Fibroblast of peridontal ligament (primary cell): Measurements from ENCODE around the gene PRDX5.
"Not testable (repeated sequence)": the region's sequence is repeated elsewhere in the genome, so short reads cannot be mapped to it uniquely, and the experiment has no call there.

Experiments used
- DNase-seq: peaks from one replicate; pipeline ENCODE4 v3.0.0-alpha.2; 2010; ENCODE audit errors: extremely low read depth

PRDX5 gene

DNA sequence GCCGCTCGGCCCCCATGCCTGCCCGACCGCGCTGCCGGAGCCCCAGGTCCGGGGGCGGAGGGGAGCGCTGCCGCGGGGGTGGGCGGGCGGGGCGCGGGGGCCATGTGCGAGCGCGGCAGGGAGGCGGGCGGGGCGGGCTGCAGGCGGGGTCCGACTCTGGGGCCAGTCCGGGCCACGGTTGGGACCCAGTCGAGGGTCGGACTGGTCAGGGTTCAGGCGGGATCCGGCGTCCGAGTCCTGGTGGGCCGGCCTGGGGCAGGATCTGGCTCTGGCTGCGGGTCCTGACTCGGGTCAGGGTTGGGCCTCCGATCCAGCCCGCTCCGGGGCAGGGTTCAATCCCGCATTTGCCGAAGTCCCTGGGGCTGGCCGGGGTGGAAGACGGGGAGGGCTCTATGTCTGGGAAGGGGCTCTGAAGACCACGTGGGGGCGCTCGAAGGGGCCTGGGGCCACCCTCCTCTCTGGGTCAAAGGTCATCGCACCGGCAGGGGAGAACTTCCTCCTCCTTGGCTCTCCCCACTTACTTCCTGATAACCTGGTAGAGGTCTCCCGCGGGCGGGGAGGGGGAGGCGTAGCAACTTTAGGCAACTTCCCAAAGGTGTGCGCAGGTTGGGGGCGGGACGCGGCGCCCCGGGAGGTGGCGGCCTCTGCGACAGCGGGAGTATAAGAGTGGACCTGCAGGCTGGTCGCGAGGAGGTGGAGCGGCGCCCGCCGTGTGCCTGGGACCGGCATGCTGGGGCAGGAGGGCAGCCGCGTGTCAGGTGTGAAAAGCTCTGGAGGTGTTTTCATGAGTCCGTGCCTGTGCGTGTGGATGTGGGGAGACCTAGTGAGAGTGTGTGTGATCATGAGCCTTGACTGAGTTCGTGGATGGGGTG lies 12.0 kb upstream of the PRDX5 start:
- peak; percentile 16 for DNase-seq

DNA sequence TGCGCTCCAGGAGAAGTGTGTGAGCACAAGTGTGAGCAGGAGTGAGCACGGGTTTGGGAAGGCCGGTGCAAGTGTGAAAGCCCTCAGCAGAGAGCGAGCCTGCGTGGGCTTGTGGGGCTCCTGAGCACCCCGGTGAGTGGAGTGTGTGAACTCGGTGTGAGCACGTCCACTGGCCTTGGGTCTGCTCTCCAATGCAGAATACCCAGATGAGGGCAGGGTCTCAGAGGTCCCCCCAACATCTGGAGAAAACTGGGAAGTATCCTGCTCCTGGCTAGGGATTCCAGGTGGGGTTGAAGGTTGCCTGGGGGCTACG lies 11.4 kb upstream of the PRDX5 start:
- no peak for DNase-seq

DNA sequence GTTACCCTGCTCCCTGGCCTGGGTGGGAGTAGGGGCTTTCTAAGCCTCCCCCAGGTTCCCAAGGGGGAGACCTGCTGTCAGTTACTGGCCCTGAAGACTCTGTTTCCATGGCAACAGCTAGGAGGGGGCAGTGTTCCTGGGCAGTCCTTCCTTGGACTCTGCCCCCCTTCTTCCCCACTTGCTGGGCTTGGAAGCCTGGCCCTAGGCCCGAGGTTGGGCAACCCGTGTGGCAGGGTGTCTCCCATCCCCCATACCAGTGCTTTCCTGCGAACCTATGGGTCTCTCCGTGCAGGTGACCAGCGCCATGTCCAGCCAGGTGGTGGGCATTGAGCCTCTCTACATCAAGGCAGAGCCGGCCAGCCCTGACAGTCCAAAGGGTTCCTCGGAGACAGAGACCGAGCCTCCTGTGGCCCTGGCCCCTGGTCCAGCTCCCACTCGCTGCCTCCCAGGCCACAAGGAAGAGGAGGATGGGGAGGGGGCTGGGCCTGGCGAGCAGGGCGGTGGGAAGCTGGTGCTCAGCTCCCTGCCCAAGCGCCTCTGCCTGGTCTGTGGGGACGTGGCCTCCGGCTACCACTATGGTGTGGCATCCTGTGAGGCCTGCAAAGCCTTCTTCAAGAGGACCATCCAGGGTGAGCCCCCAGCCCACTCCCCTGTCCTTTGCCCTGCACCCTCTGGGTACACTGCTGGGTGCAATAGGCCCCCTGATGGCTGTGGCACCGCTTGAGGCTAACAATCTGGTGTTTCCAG lies 10.9 kb upstream of the PRDX5 start:
- DNase-seq: no peak

DNA sequence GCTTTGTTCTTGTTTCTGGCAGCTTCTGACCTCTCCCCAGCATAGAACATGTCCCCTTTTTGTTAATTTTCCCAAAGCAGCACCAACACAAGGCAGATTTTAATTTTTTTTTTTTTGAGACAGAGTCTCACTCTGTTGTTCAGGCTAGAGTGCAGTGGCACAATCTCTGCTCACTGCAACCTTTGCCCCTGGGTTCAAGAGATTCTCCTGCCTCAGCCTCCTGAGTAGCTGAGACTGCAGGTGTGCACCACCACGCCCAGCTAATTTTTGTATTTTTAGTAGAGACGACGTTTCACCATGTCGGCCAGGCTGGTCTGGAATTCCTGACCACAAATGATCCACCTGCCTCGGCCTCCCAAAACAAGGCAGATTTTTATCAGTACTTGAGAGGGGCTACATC lies 10.1 kb upstream of the PRDX5 start:
- DNase-seq: not testable (repeated sequence)

DNA sequence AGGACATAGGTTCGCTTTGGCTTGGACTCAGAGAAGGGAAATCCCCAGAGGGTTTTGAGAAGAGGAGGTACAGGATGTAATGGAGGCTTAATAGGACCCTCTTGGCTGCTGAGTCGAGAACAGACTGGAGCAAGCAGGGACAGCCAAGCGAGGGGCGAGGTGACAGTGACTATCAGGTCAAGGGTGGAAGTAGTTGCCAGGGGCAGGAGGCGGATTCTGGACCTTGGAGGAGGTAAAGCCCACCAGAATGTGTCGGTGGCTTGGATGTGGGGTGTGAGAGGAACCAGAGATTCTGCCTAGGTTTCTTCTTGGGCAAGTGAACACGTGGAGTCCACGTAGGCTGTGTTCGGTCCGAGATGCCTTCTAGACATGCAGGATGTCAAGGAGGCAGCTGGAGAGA lies 5.0 kb upstream of the PRDX5 start:
- DNase-seq: no peak

DNA sequence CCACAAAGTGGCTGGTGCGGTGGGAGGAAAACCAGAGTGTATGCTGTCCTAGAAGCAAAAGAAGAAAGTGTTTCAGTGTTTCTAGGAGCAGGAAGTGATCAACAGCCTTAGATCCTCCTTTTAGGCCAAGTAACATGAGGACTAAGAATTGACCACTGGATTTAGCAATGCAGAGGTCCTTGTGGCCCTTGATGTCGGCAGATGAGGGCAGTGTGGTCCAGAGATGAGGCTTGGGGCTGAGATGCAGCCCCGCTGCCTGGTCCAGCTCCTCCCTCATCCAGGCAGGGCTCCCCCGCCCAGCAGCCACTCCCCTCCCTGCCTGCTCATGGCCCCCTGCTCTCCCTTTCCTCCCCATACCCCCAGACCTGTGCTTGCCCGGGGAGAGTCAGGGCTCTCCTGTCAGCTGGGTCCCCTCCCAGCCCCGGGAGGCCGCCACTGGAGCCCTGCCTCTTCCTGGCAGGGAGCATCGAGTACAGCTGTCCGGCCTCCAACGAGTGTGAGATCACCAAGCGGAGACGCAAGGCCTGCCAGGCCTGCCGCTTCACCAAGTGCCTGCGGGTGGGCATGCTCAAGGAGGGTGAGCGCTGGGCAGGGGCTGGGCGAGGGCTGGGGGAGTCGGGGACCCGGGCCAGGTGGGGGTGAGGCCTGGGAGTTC lies 4.3 kb upstream of the PRDX5 start:
- DNase-seq: no peak

DNA sequence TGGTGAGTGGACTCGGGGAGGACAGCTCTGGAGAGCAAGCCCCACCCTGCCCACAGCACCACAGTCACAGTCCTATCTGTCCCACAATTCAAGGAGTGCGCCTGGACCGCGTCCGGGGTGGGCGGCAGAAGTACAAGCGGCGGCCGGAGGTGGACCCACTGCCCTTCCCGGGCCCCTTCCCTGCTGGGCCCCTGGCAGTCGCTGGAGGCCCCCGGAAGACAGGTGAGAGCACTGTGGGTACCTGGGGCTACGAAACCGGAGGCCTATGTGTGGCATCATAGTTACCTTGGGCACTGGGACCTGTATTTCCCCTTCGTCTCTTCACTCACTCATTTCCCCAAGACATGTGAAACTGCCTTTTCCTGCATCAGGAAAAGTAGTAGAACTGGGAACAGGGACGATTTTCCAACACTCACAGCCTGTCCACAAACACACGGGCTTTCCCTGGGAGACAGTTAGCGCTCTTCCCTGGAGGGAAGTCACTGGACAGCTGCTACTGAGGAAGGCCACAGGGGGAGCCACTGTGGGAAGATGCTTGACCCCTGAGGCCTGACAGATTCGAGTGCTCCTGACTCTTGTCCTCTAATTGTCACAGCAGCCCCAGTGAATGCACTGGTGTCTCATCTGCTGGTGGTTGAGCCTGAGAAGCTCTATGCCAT lies 3.6 kb upstream of the PRDX5 start:
- no peak for DNase-seq

DNA sequence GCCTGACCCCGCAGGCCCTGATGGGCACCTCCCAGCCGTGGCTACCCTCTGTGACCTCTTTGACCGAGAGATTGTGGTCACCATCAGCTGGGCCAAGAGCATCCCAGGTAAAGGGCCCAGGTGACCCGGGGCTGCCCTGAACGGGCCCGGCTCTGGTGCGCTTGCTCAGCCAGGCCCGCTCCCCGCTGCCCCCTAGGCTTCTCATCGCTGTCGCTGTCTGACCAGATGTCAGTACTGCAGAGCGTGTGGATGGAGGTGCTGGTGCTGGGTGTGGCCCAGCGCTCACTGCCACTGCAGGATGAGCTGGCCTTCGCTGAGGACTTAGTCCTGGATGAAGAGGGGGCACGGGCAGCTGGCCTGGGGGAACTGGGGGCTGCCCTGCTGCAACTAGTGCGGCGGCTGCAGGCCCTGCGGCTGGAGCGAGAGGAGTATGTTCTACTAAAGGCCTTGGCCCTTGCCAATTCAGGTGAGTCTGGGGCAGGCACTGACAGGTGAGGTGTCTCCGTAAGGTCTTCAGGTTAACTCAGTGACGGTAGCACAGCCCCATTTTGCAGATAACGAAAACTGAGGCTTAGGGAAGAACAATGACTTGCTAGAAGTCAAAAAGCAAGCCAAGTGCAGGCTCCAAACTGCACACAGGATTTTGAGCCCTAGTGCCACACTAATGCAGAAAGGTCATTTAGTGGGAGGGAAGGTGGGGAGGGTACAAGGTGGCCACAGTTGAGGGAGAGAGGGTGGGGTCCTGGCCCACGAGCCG lies 2.9 kb upstream of the PRDX5 start:
- no peak for DNase-seq

DNA sequence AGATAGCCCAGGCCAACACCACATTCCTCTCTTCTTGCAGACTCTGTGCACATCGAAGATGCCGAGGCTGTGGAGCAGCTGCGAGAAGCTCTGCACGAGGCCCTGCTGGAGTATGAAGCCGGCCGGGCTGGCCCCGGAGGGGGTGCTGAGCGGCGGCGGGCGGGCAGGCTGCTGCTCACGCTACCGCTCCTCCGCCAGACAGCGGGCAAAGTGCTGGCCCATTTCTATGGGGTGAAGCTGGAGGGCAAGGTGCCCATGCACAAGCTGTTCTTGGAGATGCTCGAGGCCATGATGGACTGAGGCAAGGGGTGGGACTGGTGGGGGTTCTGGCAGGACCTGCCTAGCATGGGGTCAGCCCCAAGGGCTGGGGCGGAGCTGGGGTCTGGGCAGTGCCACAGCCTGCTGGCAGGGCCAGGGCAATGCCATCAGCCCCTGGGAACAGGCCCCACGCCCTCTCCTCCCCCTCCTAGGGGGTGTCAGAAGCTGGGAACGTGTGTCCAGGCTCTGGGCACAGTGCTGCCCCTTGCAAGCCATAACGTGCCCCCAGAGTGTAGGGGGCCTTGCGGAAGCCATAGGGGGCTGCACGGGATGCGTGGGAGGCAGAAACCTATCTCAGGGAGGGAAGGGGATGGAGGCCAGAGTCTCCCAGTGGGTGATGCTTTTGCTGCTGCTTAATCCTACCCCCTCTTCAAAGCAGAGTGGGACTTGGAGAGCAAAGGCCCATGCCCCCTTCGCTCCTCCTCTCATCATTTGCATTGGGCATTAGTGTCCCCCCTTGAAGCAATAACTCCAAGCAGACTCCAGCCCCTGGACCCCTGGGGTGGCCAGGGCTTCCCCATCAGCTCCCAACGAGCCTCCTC lies 2.0 kb upstream of the PRDX5 start:
- DNase-seq: not testable (repeated sequence)

DNA sequence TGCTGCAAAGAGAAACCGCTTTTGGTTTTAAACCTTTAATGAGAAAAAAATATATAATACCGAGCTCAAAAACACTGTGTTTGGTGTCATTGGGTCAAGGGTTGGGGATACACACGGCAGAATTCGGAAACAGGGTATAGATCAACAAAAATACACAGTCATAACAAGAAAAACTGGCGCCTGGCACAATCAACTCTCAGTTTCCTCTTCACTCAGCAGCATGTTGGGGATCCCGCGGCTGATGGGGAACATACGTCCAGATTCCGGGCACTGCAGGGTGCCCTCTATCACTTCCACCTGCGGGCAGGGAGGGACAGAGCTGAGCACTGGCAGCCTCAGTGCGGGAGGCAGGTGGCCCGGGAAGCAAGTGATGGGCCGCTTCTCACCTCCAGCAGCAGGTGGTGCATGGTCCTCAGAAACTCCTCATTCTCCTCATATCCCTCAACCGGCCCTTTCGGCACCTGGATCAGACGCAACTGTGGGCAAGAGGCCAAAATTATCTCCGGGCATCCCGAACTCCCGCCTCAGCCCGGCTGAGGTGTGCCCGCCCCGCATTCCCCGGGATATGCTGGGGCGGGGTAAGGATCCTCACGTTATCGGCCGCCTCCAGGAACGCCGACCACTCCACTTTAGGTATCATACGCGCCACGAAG lies 1.1 kb upstream of the PRDX5 start:
- no peak for DNase-seq

DNA sequence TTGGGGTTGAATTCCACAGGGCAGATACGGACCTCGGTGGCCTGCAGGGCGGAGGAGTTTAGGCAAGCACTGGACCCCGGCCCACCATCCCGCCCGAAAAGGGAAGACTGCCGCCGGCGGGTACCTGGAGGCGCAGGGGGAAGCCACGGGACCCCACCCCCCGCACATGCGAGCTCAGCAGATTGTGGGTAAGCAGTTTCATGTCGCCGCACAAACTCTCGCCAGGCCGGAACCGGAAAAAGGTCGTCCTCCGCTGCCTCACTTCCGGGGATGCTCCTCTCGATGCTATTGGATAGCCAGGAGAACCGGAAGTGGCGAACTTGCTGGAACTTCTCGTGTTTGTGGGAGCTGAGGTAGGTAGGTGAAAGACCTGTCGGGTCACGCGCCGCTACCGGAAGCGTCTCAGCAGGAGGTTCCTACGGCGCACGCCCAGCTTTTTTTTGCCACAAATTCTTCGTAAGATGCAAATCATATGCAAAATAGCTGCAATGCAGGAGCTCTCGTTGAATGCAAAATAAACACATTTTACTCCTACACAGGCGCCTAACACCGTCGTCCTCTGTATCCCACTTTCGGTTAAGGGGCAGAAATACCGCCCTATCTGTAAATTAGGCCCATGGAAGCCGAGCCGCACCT lies 478 bp upstream of the PRDX5 start, which contains the start of gene TRMT112:
Gene TRMT112 (minus strand): TSS at position 235 of the 636 bp plus-strand sequence. CDS start 33 bp downstream, at position 202.
- DNase-seq: peak; percentile 92

DNA sequence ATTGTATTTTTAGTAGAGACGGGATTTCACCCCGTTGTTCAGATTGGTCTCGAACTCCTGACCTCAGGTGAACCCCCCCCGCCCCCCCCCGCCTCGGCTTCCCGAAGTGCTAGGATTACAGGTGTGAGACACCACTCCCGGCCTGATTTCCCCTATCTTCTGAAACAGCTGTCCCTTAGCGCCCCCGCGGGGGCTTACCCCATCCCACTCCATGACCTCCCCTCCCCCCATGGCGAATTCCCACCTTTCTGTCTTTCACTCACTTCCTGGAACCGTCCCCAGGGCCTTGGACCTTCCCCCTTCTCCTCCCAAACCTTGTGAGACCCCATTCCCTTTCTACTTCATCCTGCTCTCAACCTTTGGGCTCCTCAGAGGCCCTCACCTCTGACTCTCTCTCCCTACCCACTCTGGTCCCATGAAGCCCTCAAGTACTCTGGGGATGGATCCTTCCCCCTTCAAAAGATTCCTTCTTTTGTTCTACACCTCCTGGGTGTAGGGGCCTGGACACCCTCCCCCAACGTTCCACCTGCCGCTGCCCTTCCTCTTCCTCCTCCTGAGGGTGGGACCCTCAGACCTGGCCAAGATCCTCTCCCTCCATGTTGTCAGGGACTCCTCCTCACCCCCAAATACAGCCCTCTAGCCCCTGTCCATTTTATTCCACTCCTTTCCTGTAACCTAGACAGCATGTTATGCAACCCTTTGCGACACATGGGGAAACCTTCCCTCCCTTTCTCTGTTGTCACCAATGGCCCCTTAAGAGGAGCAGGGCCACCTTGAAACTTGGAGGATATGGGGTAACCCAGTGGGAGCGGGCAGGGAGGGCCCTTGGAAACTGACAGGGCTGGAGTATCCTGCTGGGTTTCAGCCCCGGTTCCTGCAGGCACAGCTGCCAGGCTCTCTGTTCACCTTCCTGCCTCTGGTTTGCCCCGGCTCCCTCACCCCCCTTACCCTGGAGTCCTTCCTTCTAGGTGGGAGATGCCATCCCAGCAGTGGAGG lies 1.1 kb downstream of the PRDX5 start:
- DNase-seq: no peak

DNA sequence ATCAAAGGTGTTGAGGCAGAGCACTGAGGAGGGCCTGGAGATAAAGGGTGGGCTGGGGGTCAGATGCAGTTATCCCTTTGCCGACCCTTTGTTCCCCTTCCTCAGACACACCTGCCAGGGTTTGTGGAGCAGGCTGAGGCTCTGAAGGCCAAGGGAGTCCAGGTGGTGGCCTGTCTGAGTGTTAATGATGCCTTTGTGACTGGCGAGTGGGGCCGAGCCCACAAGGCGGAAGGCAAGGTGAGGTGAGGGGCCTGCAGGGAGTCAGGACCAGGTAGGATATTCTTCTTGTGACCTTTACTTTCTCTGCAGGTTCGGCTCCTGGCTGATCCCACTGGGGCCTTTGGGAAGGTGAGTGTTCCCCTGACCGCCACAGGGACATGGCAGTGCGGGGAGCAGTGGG lies 2.6 kb downstream of the PRDX5 start:
- no peak for DNase-seq

DNA sequence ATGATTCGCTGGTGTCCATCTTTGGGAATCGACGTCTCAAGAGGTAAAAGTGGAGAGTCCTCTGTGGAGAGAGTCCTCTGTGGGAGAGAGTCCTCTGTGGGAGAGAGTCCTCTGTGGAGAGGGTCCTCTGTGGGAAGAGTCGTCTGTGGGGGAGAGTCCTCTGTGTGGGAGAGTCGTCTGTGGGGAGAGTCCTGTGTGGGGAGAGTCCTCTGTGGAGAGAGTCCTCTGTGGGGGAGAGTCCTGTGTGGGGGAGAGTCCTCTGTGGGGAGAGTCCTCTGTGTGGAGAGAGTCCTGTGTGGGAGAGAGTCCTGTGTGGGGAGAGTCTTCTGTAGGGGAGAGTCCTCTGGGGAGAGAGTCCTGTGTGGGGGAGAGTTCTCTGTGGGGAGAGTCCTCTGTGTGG lies 3.1 kb downstream of the PRDX5 start:
- no peak for DNase-seq

DNA sequence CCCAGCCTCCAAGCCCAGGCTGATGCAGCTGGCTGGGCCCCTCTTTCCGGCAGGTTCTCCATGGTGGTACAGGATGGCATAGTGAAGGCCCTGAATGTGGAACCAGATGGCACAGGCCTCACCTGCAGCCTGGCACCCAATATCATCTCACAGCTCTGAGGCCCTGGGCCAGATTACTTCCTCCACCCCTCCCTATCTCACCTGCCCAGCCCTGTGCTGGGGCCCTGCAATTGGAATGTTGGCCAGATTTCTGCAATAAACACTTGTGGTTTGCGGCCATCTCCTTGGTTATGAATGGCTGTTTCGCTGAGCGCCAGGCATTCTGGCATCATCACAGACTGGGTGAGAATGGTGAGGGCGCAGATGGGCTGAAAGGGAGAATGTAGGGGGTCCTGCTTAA lies 3.6 kb downstream of the PRDX5 start:
- no peak for DNase-seq

DNA sequence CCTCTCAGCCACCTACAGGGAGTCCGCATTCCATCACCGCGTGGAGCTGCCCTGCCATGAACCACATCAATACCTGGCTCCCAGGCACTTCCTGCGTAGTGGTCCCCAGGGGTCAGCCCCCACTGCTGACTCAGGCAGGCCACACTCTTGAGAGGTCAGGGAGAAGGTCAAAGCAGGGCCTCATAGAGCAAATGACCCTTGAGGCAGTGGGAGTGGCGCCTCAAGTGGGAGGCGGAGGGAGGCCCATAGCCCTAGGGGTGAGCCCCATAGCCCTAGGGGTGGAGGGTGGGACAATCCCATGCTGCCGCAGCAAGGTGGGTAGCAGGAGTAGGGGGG lies 5.0 kb downstream of the PRDX5 start:
- DNase-seq: no peak

DNA sequence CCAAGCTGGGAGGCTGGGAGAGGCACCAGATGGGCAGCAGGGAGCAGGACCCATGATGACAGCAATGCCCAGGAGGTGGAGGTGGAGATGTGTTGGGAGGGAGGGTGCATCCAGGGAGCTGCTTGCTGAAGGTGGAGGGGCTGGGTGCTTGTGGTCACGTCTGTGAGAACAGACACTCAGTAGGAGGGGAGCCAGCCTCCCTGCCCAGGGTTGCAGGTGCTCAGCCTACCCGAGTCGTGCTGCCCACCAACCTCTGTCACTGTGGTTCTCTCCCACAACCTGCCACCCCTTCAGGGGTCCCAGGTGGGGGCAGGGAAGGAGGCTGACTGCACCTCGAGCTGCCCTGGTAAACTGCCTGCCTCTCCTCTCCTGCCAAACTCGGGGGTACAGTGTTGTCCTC lies 5.5 kb downstream of the PRDX5 start:
- DNase-seq: no peak

DNA sequence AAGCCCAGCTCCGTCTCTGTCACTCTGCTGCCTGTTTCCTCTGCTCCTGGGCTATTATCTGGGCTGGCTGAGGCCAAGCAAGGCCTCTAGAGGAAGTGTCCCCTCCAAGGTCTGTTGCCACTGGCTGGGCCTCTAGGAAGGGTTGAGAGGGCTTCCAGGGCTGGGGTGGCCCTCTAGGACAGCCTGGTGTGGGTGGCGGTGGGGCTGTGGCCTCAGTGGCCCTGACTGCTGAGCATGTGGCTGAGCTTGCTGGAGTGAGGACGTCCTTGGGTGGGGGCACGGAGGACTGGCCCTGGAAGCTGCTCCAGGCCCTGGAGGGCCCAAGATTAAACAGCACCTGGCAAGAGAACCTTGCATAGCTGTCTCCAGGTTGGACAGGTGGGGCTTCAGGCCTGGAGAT lies 6.1 kb downstream of the PRDX5 start:
- not testable (repeated sequence) for DNase-seq
